Measurements from ENCODE around the gene GPR84. TPM values are rescaled to one million over a fixed set of nuclear protein-coding genes. Genes with fewer than 3 reads are reported as not detected.
"Not testable (repeated sequence)": the region's sequence is repeated elsewhere in the genome, so short reads cannot be mapped to it uniquely, and the experiment has no call there.

Gene GPR84
- total and polyA plus RNA-seq, 2 experiments from 2014 or later, result not detected

DNA sequence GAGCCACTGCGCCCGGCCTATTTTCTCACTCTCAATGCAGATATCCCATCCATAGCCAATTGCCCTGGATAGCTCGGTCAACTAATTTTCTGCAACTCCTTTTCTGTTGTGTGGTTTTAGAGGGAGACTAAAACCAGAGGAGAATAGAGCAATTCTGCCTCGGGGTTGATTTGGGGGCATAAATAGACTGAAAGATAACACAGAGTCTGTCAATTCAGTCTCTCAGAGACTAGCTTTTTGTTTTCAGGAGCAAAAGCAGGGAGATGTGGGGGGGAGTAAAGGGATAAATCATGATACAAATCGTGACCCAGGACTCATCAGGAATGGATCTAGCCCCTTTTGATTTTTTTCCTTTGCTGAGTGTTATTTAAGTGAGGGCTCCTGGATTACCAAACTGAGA lies 32.8 kb downstream of the GPR84 start:
- 64 to 69% methylated on average over 5 of the region's 5 CpGs for WGBS, 2 experiments (ENCODE audit: low coverage in 1 of 2, low lambda C conversion rate in 2 of 2, missing lambda C conversion rate in 2 of 2)
- no peaks in the 10 kb centered on the region for H3K36me3 ChIP-seq (ENCODE audit: low read depth)
- in situ Hi-C loops (cut with MboI), result no loop called here

DNA sequence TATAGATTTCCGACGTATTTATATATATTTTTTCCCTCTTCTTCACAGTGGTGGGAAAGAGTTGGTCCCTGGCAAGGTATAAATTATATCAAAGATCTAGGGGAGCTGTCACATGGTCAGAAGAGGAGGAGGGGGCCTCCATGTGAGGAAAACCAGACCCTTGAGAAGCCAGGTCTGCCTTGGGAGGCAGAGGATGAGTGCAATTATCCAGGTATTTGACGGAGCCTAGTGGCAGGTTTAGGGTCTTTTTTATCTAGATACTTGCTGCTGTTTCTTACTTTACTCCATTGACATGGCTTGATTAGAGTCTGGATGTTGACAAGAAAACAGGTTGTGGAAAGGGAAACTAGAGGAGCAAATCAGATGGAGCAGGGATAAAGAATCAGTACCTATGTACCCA lies 33.8 kb downstream of the GPR84 start:
- peaks cover 100% of the 10 kb centered on the region for H3K79me2 ChIP-seq (ENCODE audit: insufficient read depth)
- WGBS, 2 experiments (ENCODE audit: low coverage in 1 of 2, low lambda C conversion rate in 2 of 2, missing lambda C conversion rate in 2 of 2), result 71 to 73% methylated on average over 3 of the region's 3 CpGs
- TF ChIP-seq EZH2 (IDR thresholded peaks at IDR 0.05; ENCODE audit: insufficient read depth, poor library complexity, severe bottlenecking), result no peak
- TF ChIP-seq EZH2phosphoT487 (IDR thresholded peaks at IDR 0.05; ENCODE audit: insufficient read depth, low read depth), result no peak
- no peaks in the 10 kb centered on the region for H3K36me3 ChIP-seq (ENCODE audit: low read depth)
- H3K4me3 ChIP-seq, result 0 out of 2 replicates have a peak overlapping the region, but pooled peaks have one; percentile 0
- peak overlapping the region; percentile 6 for H3K4me2 ChIP-seq (ENCODE audit: unreplicated experiment)
- H3K9ac ChIP-seq, result no peak overlapping the region
- no peak for DNase-seq
- no peak overlapping the region for H3K27ac ChIP-seq
- in situ Hi-C loops (cut with MboI), result no loop called here
- H3K9me2 ChIP-seq (ENCODE audit: insufficient read depth), result no peaks in the 10 kb centered on the region
- H3K4me1 ChIP-seq (ENCODE audit: insufficient read depth), result peaks cover 48% of the 10 kb centered on the region
- H2AFZ ChIP-seq, result no peak overlapping the region
- H4K20me1 ChIP-seq (ENCODE audit: insufficient read depth), result no peaks in the 10 kb centered on the region
- no peaks in the 10 kb centered on the region for H3K27me3 ChIP-seq (replicated peaks; ENCODE audit: insufficient read depth)
- no peaks in the 10 kb centered on the region for H3K9me3 ChIP-seq (ENCODE audit: low read depth)
- peaks cover 21% of the 10 kb centered on the region for H3F3A ChIP-seq (ENCODE audit: insufficient read depth)

More for the DNA sequence above, 32.8 kb downstream of the GPR84 start:
- no peaks in the 10 kb centered on the region for H3K27me3 ChIP-seq (replicated peaks; ENCODE audit: insufficient read depth)
- no peak overlapping the region for H2AFZ ChIP-seq
- peaks cover 100% of the 10 kb centered on the region for H3K79me2 ChIP-seq (ENCODE audit: insufficient read depth)
- H3K9me2 ChIP-seq (ENCODE audit: insufficient read depth), result no peaks in the 10 kb centered on the region
- H3K4me1 ChIP-seq (ENCODE audit: insufficient read depth), result peaks cover 48% of the 10 kb centered on the region
- no peak overlapping the region for H3K27ac ChIP-seq
- no peak for TF ChIP-seq EZH2 (IDR thresholded peaks at IDR 0.05; ENCODE audit: insufficient read depth, poor library complexity, severe bottlenecking)
- TF ChIP-seq EZH2phosphoT487 (IDR thresholded peaks at IDR 0.05; ENCODE audit: insufficient read depth, low read depth), result no peak
- no peak overlapping the region for H3K4me2 ChIP-seq (ENCODE audit: unreplicated experiment)
- DNase-seq, result no peak
- no peak overlapping the region for H3K4me3 ChIP-seq
- H3K9ac ChIP-seq, result no peak overlapping the region
- no peaks in the 10 kb centered on the region for H4K20me1 ChIP-seq (ENCODE audit: insufficient read depth)
- H3K9me3 ChIP-seq (ENCODE audit: low read depth), result no peaks in the 10 kb centered on the region
- peaks cover 16% of the 10 kb centered on the region for H3F3A ChIP-seq (ENCODE audit: insufficient read depth)

DNA sequence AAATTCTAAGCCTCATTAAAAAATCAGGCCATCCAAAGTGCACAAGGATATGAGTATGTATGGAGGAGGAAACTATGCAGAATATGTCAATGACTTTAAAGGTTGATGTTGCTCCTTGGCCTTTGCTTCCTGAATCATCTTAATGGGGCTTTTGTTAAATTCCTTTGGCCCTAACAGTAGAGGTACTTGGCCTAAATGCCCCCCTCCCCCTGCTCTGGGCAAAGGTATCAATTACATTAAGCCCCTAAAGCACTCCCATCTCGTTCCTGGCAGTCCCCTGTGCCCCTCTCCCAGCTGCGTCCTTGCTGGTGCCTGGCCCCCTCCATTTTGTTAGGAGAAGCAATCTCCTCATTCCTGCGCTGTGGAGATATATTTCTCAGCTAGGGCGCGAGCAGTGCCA lies 34.5 kb downstream of the GPR84 start:
- H3K27ac ChIP-seq, result peak overlapping the region; percentile 54
- peaks cover 23% of the 10 kb centered on the region for H3F3A ChIP-seq (ENCODE audit: insufficient read depth)
- WGBS, 2 experiments (ENCODE audit: low coverage in 1 of 2, low lambda C conversion rate in 2 of 2, missing lambda C conversion rate in 2 of 2), result 79 to 81% methylated on average over 5 of the region's 5 CpGs
- H3K4me2 ChIP-seq (ENCODE audit: unreplicated experiment), result peak overlapping the region; percentile 57
- no peak overlapping the region for H2AFZ ChIP-seq
- no peaks in the 10 kb centered on the region for H3K9me3 ChIP-seq (ENCODE audit: low read depth)
- no peak overlapping the region; the same call in 1 of the 2 replicates for H3K9ac ChIP-seq
- peak; percentile 39 for DNase-seq
- no peaks in the 10 kb centered on the region for H3K36me3 ChIP-seq (ENCODE audit: low read depth)
- no peak for TF ChIP-seq EZH2phosphoT487 (IDR thresholded peaks at IDR 0.05; ENCODE audit: insufficient read depth, low read depth)
- no peak for TF ChIP-seq EZH2 (IDR thresholded peaks at IDR 0.05; ENCODE audit: insufficient read depth, poor library complexity, severe bottlenecking)
- no peaks in the 10 kb centered on the region for H3K9me2 ChIP-seq (ENCODE audit: insufficient read depth)
- 0 out of 2 replicates have a peak overlapping the region, but pooled peaks have one; percentile 4 for H3K4me3 ChIP-seq
- in situ Hi-C loops (cut with MboI), result no loop called here
- peaks cover 48% of the 10 kb centered on the region for H3K4me1 ChIP-seq (ENCODE audit: insufficient read depth)
- H3K27me3 ChIP-seq (replicated peaks; ENCODE audit: insufficient read depth), result no peaks in the 10 kb centered on the region
- H4K20me1 ChIP-seq (ENCODE audit: insufficient read depth), result no peaks in the 10 kb centered on the region
- peaks cover 98% of the 10 kb centered on the region for H3K79me2 ChIP-seq (ENCODE audit: insufficient read depth)

DNA sequence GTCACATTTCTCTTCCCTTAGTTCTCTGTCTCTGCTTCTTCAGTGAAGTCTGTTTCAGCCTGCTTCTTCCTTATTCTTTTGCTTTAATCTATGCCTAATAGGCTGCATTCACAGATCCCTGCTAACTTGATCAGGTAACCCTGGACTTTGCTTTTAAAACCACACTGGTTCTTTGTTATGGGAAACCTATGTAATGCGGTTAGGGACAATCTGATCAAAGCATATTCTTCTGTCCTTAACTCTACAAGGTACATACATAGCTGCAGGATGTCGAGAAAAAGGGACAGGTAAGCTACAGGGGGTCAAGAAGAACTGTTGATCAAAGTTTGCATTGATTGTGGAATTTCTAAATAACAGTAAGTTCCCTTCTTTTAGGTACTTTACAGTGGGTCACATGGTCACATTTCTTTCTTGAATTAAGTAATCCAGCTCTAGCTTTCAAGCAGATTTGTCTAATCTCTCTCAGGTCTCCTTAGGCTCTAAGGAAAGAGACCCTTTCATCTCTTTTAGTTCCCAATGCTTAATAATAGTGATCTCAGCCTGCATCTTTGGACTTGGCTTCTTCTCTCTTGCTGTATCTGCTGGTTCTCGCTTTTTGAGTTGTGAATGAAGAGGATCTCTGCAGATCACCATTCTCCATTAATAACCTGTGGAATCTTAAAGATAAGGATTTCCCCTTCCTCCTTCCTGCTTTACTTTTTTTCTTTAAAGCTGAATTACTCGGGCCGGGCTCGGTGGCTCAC lies 35.5 kb downstream of the GPR84 start:
- H3K9me2 ChIP-seq (ENCODE audit: insufficient read depth), result no peaks in the 10 kb centered on the region
- DNase-seq, result no peak
- H2AFZ ChIP-seq, result no peak overlapping the region
- H3K27me3 ChIP-seq (replicated peaks; ENCODE audit: insufficient read depth), result no peaks in the 10 kb centered on the region
- WGBS, 2 experiments (ENCODE audit: low coverage in 1 of 2, low lambda C conversion rate in 2 of 2, missing lambda C conversion rate in 2 of 2), result 77 to 81% methylated on average over 6 of the region's 6 CpGs
- no peaks in the 10 kb centered on the region for H4K20me1 ChIP-seq (ENCODE audit: insufficient read depth)
- H3K27ac ChIP-seq, result peak overlapping the region; percentile 54
- in situ Hi-C loops (cut with MboI), result no loop called here
- no peaks in the 10 kb centered on the region for H3K9me3 ChIP-seq (ENCODE audit: low read depth)
- peaks cover 23% of the 10 kb centered on the region for H3F3A ChIP-seq (ENCODE audit: insufficient read depth)
- peaks cover 48% of the 10 kb centered on the region for H3K4me1 ChIP-seq (ENCODE audit: insufficient read depth)
- H3K4me2 ChIP-seq (ENCODE audit: unreplicated experiment), result peak overlapping the region; percentile 57
- 0 out of 2 replicates have a peak overlapping the region, but pooled peaks have one; percentile 4 for H3K4me3 ChIP-seq
- H3K9ac ChIP-seq, result no peak overlapping the region; the same call in 1 of the 2 replicates
- H3K36me3 ChIP-seq (ENCODE audit: low read depth), result no peaks in the 10 kb centered on the region
- no peak for TF ChIP-seq EZH2phosphoT487 (IDR thresholded peaks at IDR 0.05; ENCODE audit: insufficient read depth, low read depth)
- TF ChIP-seq EZH2 (IDR thresholded peaks at IDR 0.05; ENCODE audit: insufficient read depth, poor library complexity, severe bottlenecking), result no peak
- H3K79me2 ChIP-seq (ENCODE audit: insufficient read depth), result peaks cover 88% of the 10 kb centered on the region

DNA sequence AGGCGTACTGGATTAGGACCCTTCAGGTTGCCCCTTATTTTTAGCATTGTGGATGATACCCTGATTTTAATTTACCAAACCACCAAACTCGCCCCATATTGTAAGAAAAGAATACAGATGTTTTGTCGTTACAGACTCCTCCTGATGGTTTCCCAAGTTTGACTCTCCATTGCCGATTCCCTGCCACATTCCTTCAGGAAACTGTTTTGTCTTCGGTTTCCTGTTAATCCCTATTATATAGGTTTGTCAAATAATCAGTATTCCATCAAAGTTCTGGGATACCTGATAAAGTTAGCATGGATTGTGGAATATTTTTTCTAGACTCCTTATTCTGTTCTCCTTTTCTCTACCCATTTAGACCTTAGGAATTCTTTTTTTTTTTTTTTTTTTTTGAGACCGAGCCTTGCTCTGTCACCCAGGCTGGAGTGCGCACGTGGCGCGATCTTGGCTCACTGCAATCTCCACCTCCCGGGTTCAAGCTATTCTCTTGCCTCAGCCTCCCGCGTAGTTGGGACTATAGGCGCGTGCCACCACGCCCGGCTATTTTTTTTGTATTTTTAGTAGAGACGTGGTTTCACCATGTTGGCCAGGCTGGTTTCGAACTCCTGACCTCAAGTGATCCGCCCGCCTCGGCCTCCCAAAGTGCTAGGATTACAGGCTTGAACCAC lies 38.7 kb downstream of the GPR84 start:
- H3K4me3 ChIP-seq, result peak overlapping the region; percentile 92
- H3K9me3 ChIP-seq (ENCODE audit: low read depth); H3K9me2 ChIP-seq (ENCODE audit: insufficient read depth); H3K27me3 ChIP-seq (replicated peaks; ENCODE audit: insufficient read depth); H4K20me1 ChIP-seq (ENCODE audit: insufficient read depth); H3K36me3 ChIP-seq (ENCODE audit: low read depth); in situ Hi-C loops (cut with MboI): not testable (repeated sequence)
- H3F3A ChIP-seq (ENCODE audit: insufficient read depth), result peaks cover 23% of the 10 kb centered on the region
- peak overlapping the region; percentile 95 for H3K27ac ChIP-seq
- WGBS, 2 experiments (ENCODE audit: low coverage in 1 of 2, low lambda C conversion rate in 2 of 2, missing lambda C conversion rate in 2 of 2), result 35 to 47% methylated on average over 22 of the region's 22 CpGs
- H3K79me2 ChIP-seq (ENCODE audit: insufficient read depth), result peaks cover 56% of the 10 kb centered on the region
- H3K4me2 ChIP-seq (ENCODE audit: unreplicated experiment), result peak overlapping the region; percentile 99
- H3K4me1 ChIP-seq (ENCODE audit: insufficient read depth), result peaks cover 37% of the 10 kb centered on the region
- H3K9ac ChIP-seq, result peak overlapping the region; percentile 100
- H2AFZ ChIP-seq, result peak overlapping the region; percentile 52
- DNase-seq, result peak; percentile 48
